ENCODE results near the gene RAB8A.

Gene RAB8A

GRCh38 chr19:16111160-16111908 is at the start of gene RAB8A:
Gene RAB8A, plus strand, starts transcription at chr19:16111889. Its CDS starts 13 bp downstream, at chr19:16111902.
- DNase-seq: peak; percentile 96 to 97

- no peak for DNase-seq
Measured at GRCh38 chr19:16061943-16062342, 49.7 kb upstream of the RAB8A start.

GRCh38 chr19:16062789-16063188 is 48.9 kb upstream of the RAB8A start:
- peak in 1 of 2 experiments; percentile 31 for DNase-seq

- DNase-seq: no peak
Measured at GRCh38 chr19:16064209-16064889, 47.3 kb upstream of the RAB8A start.

DNA sequence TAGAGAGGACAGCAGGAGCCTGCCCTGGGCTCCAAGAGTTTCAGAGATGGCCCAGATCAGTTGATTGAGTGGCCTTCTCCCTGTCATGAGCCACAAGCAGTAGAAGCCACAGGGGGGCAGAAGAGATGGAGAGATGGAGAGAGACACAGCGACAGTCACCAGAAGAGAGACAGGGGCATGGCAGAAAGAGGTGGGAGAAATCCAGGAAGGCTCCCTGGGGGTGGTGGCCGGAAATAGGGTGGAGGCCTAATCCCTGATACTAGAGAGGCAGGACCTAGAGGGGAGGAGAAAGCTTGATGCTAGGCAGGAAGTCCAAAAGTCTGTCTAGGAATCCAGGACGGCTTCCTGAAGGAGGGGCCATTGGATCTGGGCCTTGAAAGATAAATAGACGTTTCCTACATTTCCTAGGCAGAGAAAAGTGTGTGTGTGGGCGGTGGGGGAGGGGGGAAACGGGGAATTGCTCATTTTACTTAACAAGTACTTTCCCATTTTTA is 45.0 kb upstream of the RAB8A start:
- peak in 1 of 2 experiments; percentile 25 for DNase-seq

- DNase-seq: no peak
Measured at GRCh38 chr19:16067205-16067938, 44.3 kb upstream of the RAB8A start.

GRCh38 chr19:16068696-16069259 is 42.9 kb upstream of the RAB8A start:
- no peak for DNase-seq

- no peak for DNase-seq
Measured at GRCh38 chr19:16069813-16070365, 41.8 kb upstream of the RAB8A start.

DNA sequence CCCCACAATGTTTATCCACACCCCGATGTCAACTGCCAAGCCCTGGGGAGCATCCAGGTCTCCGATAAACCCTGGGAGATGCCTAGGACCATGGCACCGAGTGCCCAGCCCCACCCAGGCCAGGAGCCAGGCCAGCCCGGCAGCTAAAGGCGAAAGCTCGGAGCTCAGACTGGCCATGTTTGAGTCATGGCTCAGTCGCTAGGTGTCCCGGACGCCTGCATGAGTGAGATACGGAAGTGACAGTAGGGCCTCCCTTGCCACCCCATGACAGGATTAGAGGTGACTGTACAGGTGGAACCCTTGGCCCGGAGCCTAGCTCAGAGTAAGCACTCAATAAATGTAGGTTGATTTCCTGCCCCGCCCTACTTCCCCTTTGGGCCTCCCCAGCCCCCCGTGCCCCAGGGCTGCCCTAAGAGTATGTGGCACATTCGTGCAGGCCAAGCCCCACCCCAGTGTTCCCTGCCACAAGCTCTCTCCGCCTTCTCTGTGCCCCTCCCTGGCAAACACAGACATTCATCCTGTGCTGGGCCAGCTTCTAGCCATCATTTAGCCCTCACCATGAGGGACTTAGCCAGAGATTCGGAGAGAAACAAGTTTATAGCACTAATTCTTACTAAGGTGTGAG is 41.2 kb upstream of the RAB8A start:
- DNase-seq: no peak

- no peak for DNase-seq
Measured at GRCh38 chr19:16071072-16071691, 40.5 kb upstream of the RAB8A start.

GRCh38 chr19:16073481-16073880 is 38.2 kb upstream of the RAB8A start:
- DNase-seq: no peak

GRCh38 chr19:16073988-16074387 is 37.7 kb upstream of the RAB8A start:
- DNase-seq: no peak

GRCh38 chr19:16074488-16075365 is 37.0 kb upstream of the RAB8A start:
- DNase-seq: no peak

DNA sequence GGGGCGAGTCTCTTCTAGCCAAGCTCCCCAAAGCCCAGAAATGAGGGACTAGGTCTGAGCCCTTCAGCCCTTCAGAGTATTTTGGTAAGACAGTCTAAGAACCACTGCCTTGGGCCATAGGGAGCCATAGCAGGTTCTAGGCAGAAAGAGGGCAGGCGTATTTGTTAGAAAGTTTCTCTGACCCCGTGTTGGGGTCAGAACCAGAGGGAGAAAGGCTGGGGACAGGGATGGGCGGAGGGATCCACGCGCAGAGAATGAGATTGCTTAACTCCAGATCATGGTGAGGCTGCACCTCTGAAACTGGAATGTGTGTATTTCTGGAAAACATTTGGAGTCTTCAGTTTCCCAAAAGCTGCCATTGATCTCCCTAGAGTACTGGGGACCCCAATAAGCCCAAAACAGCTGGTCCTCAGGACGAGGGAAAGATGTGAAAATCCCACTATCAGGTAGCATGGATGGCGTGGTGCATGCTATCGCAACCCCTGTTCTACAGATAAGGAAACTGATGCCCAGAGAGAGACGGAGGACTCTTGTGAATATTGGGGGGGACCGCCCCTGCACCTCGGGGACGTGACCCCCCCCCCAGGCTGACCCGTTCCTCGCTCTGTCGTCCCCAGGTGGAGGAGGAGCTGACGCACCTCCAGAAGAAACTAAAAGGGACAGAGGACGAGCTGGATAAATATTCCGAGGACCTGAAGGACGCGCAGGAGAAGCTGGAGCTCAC is 36.1 kb upstream of the RAB8A start:
- no peak for DNase-seq

GRCh38 chr19:16076154-16076957 is 35.3 kb upstream of the RAB8A start, which contains the start of gene TPM4:
Gene TPM4, plus strand, starts transcription at chr19:16076495. Its CDS starts 71 bp downstream, at chr19:16076566.
- peak; percentile 72 to 85 for DNase-seq

DNA sequence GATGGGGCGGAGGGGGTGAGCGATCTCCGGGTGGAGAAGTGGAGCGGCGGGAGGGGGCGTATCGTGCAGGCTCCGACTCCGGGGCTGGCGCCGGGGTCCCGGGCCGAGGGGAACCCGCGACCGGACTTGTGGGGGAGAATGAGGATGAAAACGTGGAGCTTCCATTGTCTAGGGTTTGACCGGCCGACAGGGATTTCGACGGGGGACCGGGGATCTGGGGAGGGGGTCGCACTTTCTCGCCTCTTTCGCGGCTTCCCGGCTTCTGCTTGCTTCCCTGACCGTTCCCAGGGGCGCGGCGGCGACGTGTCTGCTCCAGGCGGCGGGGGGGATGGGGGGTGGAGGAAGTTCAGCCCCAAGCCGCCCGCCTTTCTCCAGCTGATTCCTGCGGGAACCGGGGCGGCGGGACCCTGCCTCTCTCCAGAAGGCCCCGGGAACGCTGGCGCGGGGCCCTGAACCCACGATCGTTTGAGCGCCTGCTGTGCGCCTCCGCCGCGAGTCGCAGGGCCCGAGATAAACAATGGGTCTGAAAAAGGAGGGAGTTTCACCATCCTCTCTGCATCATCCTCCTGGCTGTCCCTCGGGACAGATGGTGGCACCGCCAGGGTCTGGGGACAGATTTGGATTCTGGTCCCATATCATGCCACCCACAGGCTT is 34.6 kb upstream of the RAB8A start:
- no peak for DNase-seq

DNA sequence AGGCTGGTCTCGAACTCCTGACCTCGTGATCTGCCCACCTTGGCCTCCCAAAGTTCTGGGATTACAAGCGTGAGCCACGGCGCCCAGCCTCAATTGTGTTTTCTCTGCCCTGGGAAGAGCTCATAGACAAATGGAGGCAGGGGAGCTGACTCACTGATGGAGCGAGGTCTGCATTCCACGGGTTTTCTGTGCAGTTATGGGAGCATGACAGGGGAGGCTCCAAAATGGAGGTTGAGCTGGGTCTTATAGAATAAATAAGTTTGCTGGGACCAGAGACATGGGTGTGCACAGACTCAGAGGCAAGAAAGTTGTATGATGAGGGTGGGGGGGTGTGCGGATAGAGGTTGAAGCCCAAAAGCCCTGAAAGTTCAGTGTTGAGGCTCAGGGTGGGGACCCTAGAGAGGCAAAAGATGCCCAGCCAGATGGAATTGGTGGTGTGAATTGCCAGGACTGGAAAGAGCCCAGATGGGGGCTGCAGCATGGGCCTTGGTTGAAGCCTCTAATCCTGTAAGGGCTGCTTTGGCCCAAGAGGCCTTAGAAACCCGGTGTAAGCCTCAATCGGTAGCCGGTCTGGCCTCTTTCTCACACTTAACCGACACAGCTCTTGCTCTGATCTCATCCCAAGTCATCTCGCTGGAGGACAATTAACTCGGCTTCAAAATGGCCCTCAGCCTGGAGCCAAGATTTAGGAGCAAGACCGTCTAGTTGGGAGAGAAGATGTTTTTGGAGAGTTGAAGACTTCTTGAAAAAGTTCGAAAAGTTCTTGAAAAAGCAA is 33.5 kb upstream of the RAB8A start:
- DNase-seq: peak; percentile 25 to 70
